ENCODE results near the gene MLN.

Gene MLN

GRCh38 chr6:33752646-33753015 lies 51.2 kb downstream of the MLN start:
- no peak for DNase-seq (ENCODE audit: low read depth)

- no peak for DNase-seq (ENCODE audit: low read depth)
These were observed 51.8 kb downstream of the MLN start for GRCh38 chr6:33751771-33752645.

GRCh38 chr6:33750244-33750991 lies 53.4 kb downstream of the MLN start:
- no peak for DNase-seq (ENCODE audit: low read depth)

GRCh38 chr6:33749401-33749800 lies 54.4 kb downstream of the MLN start:
- DNase-seq (ENCODE audit: low read depth) = no peak

DNA sequence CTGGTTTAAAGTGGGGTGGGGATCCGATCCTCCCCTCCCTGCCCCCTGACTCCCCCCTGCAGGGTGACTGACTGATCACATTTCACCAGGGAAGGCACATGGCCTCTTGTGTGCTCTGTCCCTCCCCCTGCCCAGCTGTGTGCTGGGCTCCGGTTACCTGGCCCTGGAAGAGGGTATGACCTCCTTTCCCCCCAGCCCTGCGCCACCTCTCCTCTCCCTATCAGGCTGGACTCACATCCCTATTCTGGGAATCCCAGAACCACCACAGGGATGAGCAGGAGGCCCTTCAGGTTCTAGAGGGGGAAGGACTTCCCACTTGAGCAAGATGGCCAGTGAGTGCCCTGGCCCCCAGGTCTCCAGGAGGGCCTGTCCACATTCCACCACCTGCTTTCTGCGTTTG lies 55.0 kb downstream of the MLN start:
- no peak for DNase-seq (ENCODE audit: low read depth)

GRCh38 chr6:33747823-33748222 lies 56.0 kb downstream of the MLN start:
- DNase-seq (ENCODE audit: low read depth) = no peak

GRCh38 chr6:33746651-33747100 lies 57.1 kb downstream of the MLN start, which contains the start of gene IP6K3:
TSS of gene IP6K3 (minus strand) at chr6:33746905. CDS start at chr6:33735476, 11,429 bp downstream.
- DNase-seq (ENCODE audit: low read depth) = no peak

- no peak for DNase-seq (ENCODE audit: low read depth)
These were observed 57.7 kb downstream of the MLN start for GRCh38 chr6:33746036-33746600.

- DNase-seq (ENCODE audit: low read depth) = no peak
These were observed 58.3 kb downstream of the MLN start for GRCh38 chr6:33745548-33745947.

DNA sequence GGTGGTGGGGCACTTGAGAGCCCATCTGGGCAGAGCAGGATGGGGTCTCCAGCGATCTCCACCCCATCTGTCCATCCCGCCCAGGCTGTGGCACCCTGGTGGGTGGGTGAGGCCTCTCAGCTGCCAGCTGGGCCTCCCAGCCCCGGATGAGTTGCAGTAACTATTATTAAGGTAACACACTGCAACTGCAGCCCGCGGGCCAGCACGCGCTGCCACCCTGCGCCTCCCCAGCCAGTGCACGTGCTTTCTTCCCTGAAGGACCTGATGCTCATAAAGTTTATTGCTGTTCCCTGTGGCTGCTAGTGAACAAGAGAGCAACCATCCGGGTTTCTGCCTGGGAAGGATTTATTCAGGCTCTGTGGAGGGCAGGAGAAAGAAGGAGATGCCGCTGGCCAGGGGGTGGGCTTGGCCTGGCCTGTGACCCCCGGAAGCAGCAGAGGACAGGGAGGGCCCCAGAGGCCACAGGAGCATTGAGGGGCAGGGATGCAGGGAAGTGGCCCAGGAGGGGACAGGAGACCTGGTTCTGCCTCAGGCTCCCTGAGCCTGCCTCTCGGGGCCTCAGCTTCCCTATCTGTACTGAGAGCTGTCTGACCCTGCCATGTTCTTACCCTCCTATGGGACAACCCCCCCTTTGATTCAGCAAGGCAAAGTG lies 58.8 kb downstream of the MLN start:
- DNase-seq (ENCODE audit: low read depth) = no peak
